ENCODE results near the gene RYR2. TPM values are rescaled to one million over a fixed set of nuclear protein-coding genes. Genes with fewer than 3 reads are reported as not detected.

The RYR2 gene
- total and polyA plus RNA-seq, 9 of the 15 experiments (the other 6 are each of a cell fraction or from before 2014, with no cell fraction given) = 0.03 to 0.42 (median 0.14) TPM

DNA sequence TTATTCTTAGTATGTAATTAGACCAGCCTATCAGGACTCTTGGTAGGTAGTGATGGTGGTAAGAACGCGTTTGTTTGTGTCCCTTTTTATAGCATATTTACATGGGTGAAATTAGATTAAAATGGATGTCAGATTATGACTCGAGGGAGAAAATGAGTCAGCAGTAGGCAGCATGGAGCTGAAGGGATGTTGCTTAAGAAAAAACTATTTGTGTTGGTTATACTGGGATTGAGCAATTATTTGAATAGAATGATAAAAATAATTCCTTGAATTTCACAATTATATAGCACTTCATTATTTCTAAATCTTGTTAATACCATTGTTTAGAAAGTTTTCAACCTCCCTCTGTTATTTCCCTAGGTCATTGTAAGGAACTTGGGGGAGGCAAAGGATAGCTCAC, 348.8 kb downstream of the RYR2 start:
- Histone ChIP-seq H3K9me3 (replicated peaks; ENCODE audit: control insufficient read depth, insufficient read depth, low read depth, low read length) (no peaks in the 10 kb centered on the region), H3K9me1 (ENCODE audit: control insufficient read depth, insufficient read depth, low read length) (no peaks in the 10 kb centered on the region), H3K4me3 (no peak overlapping the region), H2AFZ (ENCODE audit: low read depth, low read length) (no peak overlapping the region), H3K9ac (ENCODE audit: insufficient read depth in 1 of 2, low read depth in 2 of 2, low read length in 2 of 2) (no peak overlapping the region), H3K27ac (ENCODE audit: extremely low read depth, low read depth, low read length) (no peak overlapping the region), H3K36me3 (ENCODE audit: control insufficient read depth, insufficient read depth, low read length) (no peaks in the 10 kb centered on the region), H3K79me2 (ENCODE audit: control insufficient read depth, insufficient read depth, low read length) (no peaks in the 10 kb centered on the region), H3K27me3 (ENCODE audit: control insufficient read depth in 2 of 2, insufficient read depth in 2 of 2, low read length in 2 of 2) (no peaks in the 10 kb centered on the region), H3K4me1 (replicated peaks in 1 of 2; ENCODE audit: control insufficient read depth in 2 of 2, insufficient read depth in 2 of 2, low read length in 2 of 2) (no peaks in the 10 kb centered on the region), H3K4me2 (ENCODE audit: insufficient read depth, low read length) (no peak overlapping the region), H4K20me1 (replicated peaks; ENCODE audit: control insufficient read depth, insufficient read depth, low read length) (no peaks in the 10 kb centered on the region)
- BruUV-seq (replicated peaks) = no TSS peak
- ChIA-PET POLR2A (no interaction called here), CTCF (ENCODE audit: low intra/inter-chr PET ratio) (no interaction called here)
- no peak for DNase-seq (ENCODE audit: extremely low read depth in 1 of 4, low spot score in 3 of 4)
- TF ChIP-seq ZNF224 (CRISPR knock-in tag; IDR thresholded peaks at IDR 0.05) = no peak
- no peak for TF ChIP-seq LCOR (CRISPR knock-in tag; IDR thresholded peaks at IDR 0.05)
- no peak for TF ChIP-seq ZNF217 (CRISPR knock-in tag; IDR thresholded peaks at IDR 0.05)
- TF ChIP-seq, protein P1, sequence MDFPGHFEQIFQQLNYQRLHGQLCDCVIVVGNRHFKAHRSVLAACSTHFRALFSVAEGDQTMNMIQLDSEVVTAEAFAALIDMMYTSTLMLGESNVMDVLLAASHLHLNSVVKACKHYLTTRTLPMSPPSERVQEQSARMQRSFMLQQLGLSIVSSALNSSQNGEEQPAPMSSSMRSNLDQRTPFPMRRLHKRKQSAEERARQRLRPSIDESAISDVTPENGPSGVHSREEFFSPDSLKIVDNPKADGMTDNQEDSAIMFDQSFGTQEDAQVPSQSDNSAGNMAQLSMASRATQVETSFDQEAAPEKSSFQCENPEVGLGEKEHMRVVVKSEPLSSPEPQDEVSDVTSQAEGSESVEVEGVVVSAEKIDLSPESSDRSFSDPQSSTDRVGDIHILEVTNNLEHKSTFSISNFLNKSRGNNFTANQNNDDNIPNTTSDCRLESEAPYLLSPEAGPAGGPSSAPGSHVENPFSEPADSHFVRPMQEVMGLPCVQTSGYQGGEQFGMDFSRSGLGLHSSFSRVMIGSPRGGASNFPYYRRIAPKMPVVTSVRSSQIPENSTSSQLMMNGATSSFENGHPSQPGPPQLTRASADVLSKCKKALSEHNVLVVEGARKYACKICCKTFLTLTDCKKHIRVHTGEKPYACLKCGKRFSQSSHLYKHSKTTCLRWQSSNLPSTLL (IDR thresholded peaks at IDR 0.05) = no peak
- TF ChIP-seq TAF9B (IDR thresholded peaks at IDR 0.05; ENCODE audit: partially characterized antibody) = no peak
- TF ChIP-seq ZNF699 (CRISPR knock-in tag; IDR thresholded peaks at IDR 0.05; ENCODE audit: insufficient replicate concordance) = no peak
- no peak for TF ChIP-seq RBM22 (IDR thresholded peaks at IDR 0.05; ENCODE audit: low read depth, low read length, poor library complexity, severe bottlenecking)
- no peak for TF ChIP-seq PKNOX1 (IDR thresholded peaks at IDR 0.05)
- TF ChIP-seq RBM34 (IDR thresholded peaks at IDR 0.05; ENCODE audit: borderline replicate concordance, insufficient read depth, low read length) = no peak
- no peak for TF ChIP-seq ETS2 (tag; IDR thresholded peaks at IDR 0.05; ENCODE audit: borderline replicate concordance, poor library complexity, severe bottlenecking)
- no peak for TF ChIP-seq ZSCAN29 (IDR thresholded peaks at IDR 0.05)
- TF ChIP-seq FOSL1 (tag; conservative IDR thresholded peaks at IDR 0.05) = no peak
- no peak for TF ChIP-seq GABPA (tag; conservative IDR thresholded peaks at IDR 0.05; ENCODE audit: low read depth)
- TF ChIP-seq ZNF507 (tag; conservative IDR thresholded peaks at IDR 0.05) = no peak
- no peak for TF ChIP-seq ESRRB (CRISPR knock-in tag; IDR thresholded peaks at IDR 0.05; ENCODE audit: borderline replicate concordance)
- TF ChIP-seq TEAD2 (tag; IDR thresholded peaks at IDR 0.05) = no peak
- TF ChIP-seq RBM25 (IDR thresholded peaks at IDR 0.05; ENCODE audit: low read depth, low read length, severe bottlenecking) = no peak
- no peak for TF ChIP-seq KLF10 (CRISPR knock-in tag; IDR thresholded peaks at IDR 0.05)
- no peak for FAIRE-seq
- WGBS (ENCODE audit: insufficient coverage, low coverage, missing lambda C conversion rate) = 0% methylated on average over 3 of the region's 3 CpGs
- intact Hi-C loops (cut with micrococcal nuclease) = no loop called here
- ATAC-seq = no peak
- in situ Hi-C loops (cut with MboI) = loop anchor here (25.0 kb wide), 3 partner anchors 654 to 1279 kb away; no protein-coding TSS in a partner anchor
